ENCODE data around the gene MDFIC2.

The MDFIC2 gene

GRCh38 chr3:70180664-70181063 lies 131.8 kb downstream of the MDFIC2 start:
- no peak for DNase-seq (ENCODE audit: low read depth)

GRCh38 chr3:70179111-70179510 lies 133.3 kb downstream of the MDFIC2 start:
- no peak for DNase-seq (ENCODE audit: low read depth)

- DNase-seq (ENCODE audit: low read depth) = no peak
Observed at GRCh38 chr3:70177881-70178645, 134.4 kb downstream of the MDFIC2 start.

DNA sequence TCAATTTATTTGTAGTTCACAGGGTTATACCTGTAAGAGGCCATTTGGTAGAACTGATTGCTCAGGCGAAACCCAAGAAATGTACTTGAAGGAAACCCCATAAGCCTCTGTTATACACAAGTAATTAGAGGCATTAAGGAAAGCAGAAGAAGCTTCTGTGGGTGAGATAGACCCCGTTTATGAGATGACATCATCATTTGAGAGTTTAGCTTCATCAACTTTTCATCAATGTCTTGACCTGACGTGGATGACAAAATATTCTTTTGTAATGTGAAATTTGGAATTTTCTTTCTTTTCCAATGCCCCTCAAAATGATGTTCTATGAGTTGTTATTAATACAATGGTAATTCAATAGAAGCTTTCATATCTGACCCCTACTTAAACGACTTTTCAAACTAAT lies 136.2 kb downstream of the MDFIC2 start:
- no peak for DNase-seq (ENCODE audit: low read depth)

- DNase-seq (ENCODE audit: low read depth) = no peak
Observed at GRCh38 chr3:70156808-70157207, 155.6 kb downstream of the MDFIC2 start.

- no peak for DNase-seq (ENCODE audit: low read depth)
Observed at GRCh38 chr3:70150599-70150998, 161.8 kb downstream of the MDFIC2 start.

GRCh38 chr3:70149714-70150400 lies 162.6 kb downstream of the MDFIC2 start:
- no peak for DNase-seq (ENCODE audit: low read depth)

Measured in stimulated activated CD8-positive, alpha-beta memory T cell treated with anti-CD3 and anti-CD28 coated beads, Interleukin-15, amount 100 ng/mL, for 1 hour (primary cell).